Parathyroid adenoma (tissue), 2 donors: ENCODE data around the gene SLC13A3.
A peak's percentile ranks its signal among the peaks of the same experiment; 100 is the strongest.
"Not testable (repeated sequence)": the region's sequence is repeated elsewhere in the genome, so short reads cannot be mapped to it uniquely, and the experiment has no call there.

Source experiments
- H2AFZ ChIP-seq: fragments of 300-600 bp; sonication (generic); one replicate; pipeline ENCODE4 v1.7.0; 2017; ENCODE audit warnings: antibody characterized with exemption, mild to moderate bottlenecking
- H3K27ac ChIP-seq: fragments of 300-600 bp; sonication (generic); one replicate; pipeline ENCODE4 v1.7.0; 2017
- H3K27me3 ChIP-seq: fragments of 300-600 bp; sonication (generic); one replicate; pipeline ENCODE4 v1.7.0; 2017; ENCODE audit warnings: low read length; ENCODE audit not compliant: control insufficient read depth, insufficient read depth
- H3K36me3 ChIP-seq: fragments of 300-600 bp; sonication (generic); one replicate; pipeline ENCODE4 v1.7.0; 2017; ENCODE audit warnings: low read length; ENCODE audit not compliant: control insufficient read depth, insufficient read depth
- H3K4me1 ChIP-seq: fragments of 300-600 bp; sonication (generic); one replicate; pipeline ENCODE4 v1.7.0; 2017; ENCODE audit warnings: control low read depth
- H3K4me2 ChIP-seq: fragments of 300-600 bp; sonication (generic); one replicate; pipeline ENCODE4 v1.7.0; 2017; ENCODE audit warnings: low read length
- H3K4me3 ChIP-seq: fragments of 300-600 bp; sonication (generic); one replicate; pipeline ENCODE4 v1.7.0; 2017; ENCODE audit warnings: low read depth, low read length
- H3K79me2 ChIP-seq: fragments of 300-600 bp; sonication (generic); one replicate; pipeline ENCODE4 v1.7.0; 2017; ENCODE audit warnings: control low read depth
- H3K9ac ChIP-seq: fragments of 300-600 bp; sonication (generic); one replicate; pipeline ENCODE4 v1.7.0; 2017; ENCODE audit warnings: mild to moderate bottlenecking
- H3K9me3 ChIP-seq: fragments of 300-600 bp; sonication (generic); one replicate; pipeline ENCODE4 v1.7.0; 2017; ENCODE audit warnings: low read length; ENCODE audit not compliant: control insufficient read depth
- CTCF ChIP-seq: fragments of 300-600 bp; sonication (generic); IDR thresholded peaks from one replicate; pipeline ENCODE4 v1.7.0; 2017; ENCODE audit warnings: antibody characterized with exemption, mild to moderate bottlenecking
- donor health status: primary hyperparathyroidism.

Gene SLC13A3

GRCh38 chr20:46681032-46681854 is 30.0 kb upstream of the SLC13A3 start:
- no peak overlapping the region for H2AFZ ChIP-seq
- no peak overlapping the region for H3K27ac ChIP-seq
- peaks cover 5% of the 10 kb centered on the region for H3K4me1 ChIP-seq
- H3K27me3 ChIP-seq = no peaks in the 10 kb centered on the region
- no peak overlapping the region for H3K9ac ChIP-seq
- TF ChIP-seq CTCF = peak; percentile 91
- no peak overlapping the region for H3K4me2 ChIP-seq
- no peak overlapping the region for H3K4me3 ChIP-seq
- H3K79me2 ChIP-seq = peaks cover 18% of the 10 kb centered on the region
- H3K36me3 ChIP-seq = no peaks in the 10 kb centered on the region
- no peaks in the 10 kb centered on the region for H3K9me3 ChIP-seq

GRCh38 chr20:46680684-46681031 is 29.4 kb upstream of the SLC13A3 start:
- Histone ChIP-seq H3K9ac (no peak overlapping the region), H3K27me3 (no peaks in the 10 kb centered on the region), H3K4me2 (no peak overlapping the region), H3K4me3 (no peak overlapping the region), H3K79me2 (peaks cover 18% of the 10 kb centered on the region), H3K9me3 (no peaks in the 10 kb centered on the region), H3K27ac (no peak overlapping the region), H3K36me3 (no peaks in the 10 kb centered on the region), H2AFZ (no peak overlapping the region), H3K4me1 (peaks cover 5% of the 10 kb centered on the region)
- no peak for TF ChIP-seq CTCF

- H3K9me3 ChIP-seq = no peaks in the 10 kb centered on the region
- peaks cover 6% of the 10 kb centered on the region for H3K79me2 ChIP-seq
- no peak for TF ChIP-seq CTCF
- H2AFZ ChIP-seq = no peak overlapping the region
- H3K9ac ChIP-seq = no peak overlapping the region
- H3K4me3 ChIP-seq = no peak overlapping the region
- H3K4me1 ChIP-seq = peaks cover 5% of the 10 kb centered on the region
- no peak overlapping the region for H3K27ac ChIP-seq
- no peaks in the 10 kb centered on the region for H3K36me3 ChIP-seq
- H3K4me2 ChIP-seq = no peak overlapping the region
- H3K27me3 ChIP-seq = no peaks in the 10 kb centered on the region
Observed at GRCh38 chr20:46678516-46678915, 27.3 kb upstream of the SLC13A3 start.

- Histone ChIP-seq H3K27me3 (no peaks in the 10 kb centered on the region), H3K36me3 (no peaks in the 10 kb centered on the region), H2AFZ (no peak overlapping the region), H3K4me1 (no peaks in the 10 kb centered on the region), H3K79me2 (peaks cover 6% of the 10 kb centered on the region), H3K9me3 (no peaks in the 10 kb centered on the region), H3K27ac (no peak overlapping the region), H3K4me3 (no peak overlapping the region), H3K4me2 (no peak overlapping the region), H3K9ac (no peak overlapping the region)
- no peak for TF ChIP-seq CTCF
Observed at GRCh38 chr20:46677608-46678007, 26.3 kb upstream of the SLC13A3 start.

GRCh38 chr20:46676649-46677316 is 25.5 kb upstream of the SLC13A3 start:
- H3K9me3 ChIP-seq, H2AFZ ChIP-seq: not testable (repeated sequence)

More at GRCh38 chr20:46676649-46677316, 25.5 kb upstream of the SLC13A3 start:
- not testable (repeated sequence) for H3K4me1 ChIP-seq, H3K27me3 ChIP-seq, H3K27ac ChIP-seq, H3K79me2 ChIP-seq, H3K4me3 ChIP-seq, H3K36me3 ChIP-seq, H3K4me2 ChIP-seq, H3K9ac ChIP-seq
